Spinal cord (tissue), 10 donors: ENCODE data around the gene AASDH. TPM values are rescaled to one million over a fixed set of nuclear protein-coding genes. Genes with fewer than 3 reads are reported as not detected.
A peak's percentile ranks its signal among the peaks of the same experiment; 100 is the strongest.
"Not testable (repeated sequence)": the region's sequence is repeated elsewhere in the genome, so short reads cannot be mapped to it uniquely, and the experiment has no call there.

ENCODE experiments used
- DNase-seq, 6 donors: peaks; one replicate each; pipeline versions ENCODE4 v3.0.0 to v3.0.0-alpha.2; 2013 to 2015; ENCODE audit warnings: low spot score in 6 of 6, low read depth in 4 of 6
- H3K27ac ChIP-seq: one replicate; pipeline ENCODE4 v1.5.1; 2013; ENCODE audit warnings: low read depth, low read length, control low read depth
- H3K27me3 ChIP-seq: one replicate; pipeline ENCODE4 v1.6.1; 2013; ENCODE audit warnings: low read length; ENCODE audit not compliant: control insufficient read depth, insufficient read depth
- H3K36me3 ChIP-seq: one replicate; pipeline ENCODE4 v1.6.1; 2013; ENCODE audit warnings: low read length; ENCODE audit not compliant: control insufficient read depth, insufficient read depth
- H3K4me1 ChIP-seq: one replicate; pipeline ENCODE4 v1.6.1; 2013; ENCODE audit warnings: low read length; ENCODE audit not compliant: control insufficient read depth, insufficient read depth
- H3K4me3 ChIP-seq: one replicate; pipeline ENCODE4 v1.5.1; 2013; ENCODE audit warnings: low read depth, low read length, control low read depth
- H3K9me3 ChIP-seq: one replicate; pipeline ENCODE4 v1.6.1; 2013; ENCODE audit warnings: low read length; ENCODE audit not compliant: control insufficient read depth, insufficient read depth
- WGBS: methylation state at CpG from one replicate; pipeline ENCODE4 v1.1.5; 2013; ENCODE audit warnings: missing lambda C conversion rate; ENCODE audit not compliant: insufficient coverage; 5-methylcytosine and 5-hydroxymethylcytosine counted together
- polyA plus RNA-seq, 2 donors: library from polyadenylated mRNA; unstranded; fragments of 120-200 nt; gene quantifications; one replicate each; pipeline ENCODE4 v1.2.1, GENCODE V29; 2013; ENCODE audit not compliant: insufficient read length in 2 of 2
- total RNA-seq, 2 donors: library from RNA; depleted of rRNA in 1 of 2; stranded (reverse); fragments of 120-200 nt in 1 of 2; fragments of >200 nt in 1 of 2; gene quantifications; one replicate each; pipeline versions ENCODE4 v1.2.3 to v1.2.4, GENCODE V29; 2013 to 2014
- donor health status: healthy.

Gene AASDH
- total and polyA plus RNA-seq, 4 donors = 13.4 to 31.7 (median 19.9) TPM

DNA sequence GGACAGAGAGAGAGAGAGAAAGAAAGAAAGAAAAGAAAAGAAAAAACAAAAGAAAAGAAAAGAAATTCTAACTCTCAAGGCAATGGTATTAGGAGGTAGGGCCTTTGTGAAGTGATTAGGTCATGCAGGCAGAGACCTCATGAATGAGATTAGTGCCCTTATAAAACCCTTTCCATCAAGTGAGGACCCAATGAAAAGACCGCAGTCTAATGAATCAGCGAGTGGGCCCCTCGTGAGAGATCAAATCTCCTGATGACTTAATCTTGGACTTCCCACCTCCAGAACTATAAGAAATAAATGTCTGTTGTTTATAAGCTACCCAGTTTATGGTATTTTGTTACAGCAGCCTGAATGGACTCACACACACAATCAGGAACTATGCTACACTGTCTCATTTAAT lies 16.9 kb downstream of the AASDH start:
- DNase-seq = no peak
- WGBS = no CpG with 5 or more reads among the region's 3 CpGs
- Histone ChIP-seq H3K27ac (no peak overlapping the region), H3K36me3 (peaks cover 10% of the 10 kb centered on the region), H3K9me3 (no peaks in the 10 kb centered on the region), H3K4me1 (no peaks in the 10 kb centered on the region), H3K4me3 (no peak overlapping the region), H3K27me3 (no peaks in the 10 kb centered on the region)

DNA sequence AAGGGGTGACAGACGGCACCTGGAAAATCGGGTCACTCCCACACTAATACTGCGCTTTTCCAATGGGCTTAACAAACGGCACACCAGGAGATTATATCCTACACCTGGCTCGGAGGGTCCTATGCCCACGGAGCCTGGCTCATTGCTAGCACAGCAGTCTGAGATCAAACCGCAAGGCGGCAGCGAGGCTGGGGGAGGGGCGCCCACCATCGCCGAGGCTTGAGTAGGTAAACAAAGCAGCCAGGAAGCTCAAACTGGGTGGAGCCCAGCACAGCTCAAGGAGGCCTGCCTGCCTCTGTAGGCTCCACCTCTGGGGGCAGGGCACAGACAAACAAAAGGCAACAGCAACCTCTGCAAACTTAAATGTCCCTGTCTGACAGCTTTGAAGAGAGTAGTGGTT lies 24.3 kb downstream of the AASDH start:
- not testable (repeated sequence) for H3K9me3 ChIP-seq, H3K36me3 ChIP-seq, DNase-seq, H3K4me1 ChIP-seq, H3K27ac ChIP-seq, H3K4me3 ChIP-seq, H3K27me3 ChIP-seq
- 94% methylated on average over 12 of the region's 12 CpGs for WGBS

- no peaks in the 10 kb centered on the region for H3K4me1 ChIP-seq
- no peaks in the 10 kb centered on the region for H3K27me3 ChIP-seq
- H3K36me3 ChIP-seq = peaks cover 9% of the 10 kb centered on the region
- H3K9me3 ChIP-seq = peaks cover 2% of the 10 kb centered on the region
- no peak overlapping the region for H3K27ac ChIP-seq
- H3K4me3 ChIP-seq = no peak overlapping the region
- no peak for DNase-seq
Observed at GRCh38 chr4:56360071-56360470, 27.2 kb downstream of the AASDH start.

DNA sequence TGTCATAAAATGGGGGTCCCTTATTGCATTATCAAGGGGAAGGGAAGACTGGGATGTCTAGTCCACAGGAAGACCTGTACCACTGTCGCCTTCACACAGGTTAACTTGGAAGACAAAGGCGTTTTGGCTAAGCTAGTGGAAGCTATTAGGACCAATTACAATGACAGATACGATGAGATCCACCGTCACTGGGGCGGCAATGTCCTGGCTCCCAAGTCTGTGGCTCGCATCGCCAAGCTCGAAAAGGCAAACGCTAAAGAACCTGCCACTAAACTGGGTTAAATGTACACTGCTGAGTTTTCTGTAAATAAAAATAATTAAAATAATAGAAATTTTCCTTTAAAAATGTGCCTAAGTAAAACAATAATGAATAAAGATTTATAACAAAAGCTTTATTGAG lies 30.6 kb downstream of the AASDH start:
- Histone ChIP-seq H3K36me3 (peaks cover 6% of the 10 kb centered on the region), H3K9me3 (no peaks in the 10 kb centered on the region), H3K4me1 (no peaks in the 10 kb centered on the region), H3K27me3 (no peaks in the 10 kb centered on the region), H3K27ac (no peak overlapping the region), H3K4me3 (no peak overlapping the region)
- WGBS = 100% methylated on average over 6 of the region's 9 CpGs
- DNase-seq = no peak

- Histone ChIP-seq H3K4me3 (no peak overlapping the region), H3K4me1 (no peaks in the 10 kb centered on the region), H3K27ac (no peak overlapping the region), H3K27me3 (no peaks in the 10 kb centered on the region), H3K9me3 (no peaks in the 10 kb centered on the region), H3K36me3 (no peaks in the 10 kb centered on the region)
- 43% methylated on average over 1 of the region's 3 CpGs for WGBS
- peak in 4 of 6 donors; percentile 11 to 73 (median 32) for DNase-seq
Observed at GRCh38 chr4:56348576-56348975, 38.7 kb downstream of the AASDH start.

DNA sequence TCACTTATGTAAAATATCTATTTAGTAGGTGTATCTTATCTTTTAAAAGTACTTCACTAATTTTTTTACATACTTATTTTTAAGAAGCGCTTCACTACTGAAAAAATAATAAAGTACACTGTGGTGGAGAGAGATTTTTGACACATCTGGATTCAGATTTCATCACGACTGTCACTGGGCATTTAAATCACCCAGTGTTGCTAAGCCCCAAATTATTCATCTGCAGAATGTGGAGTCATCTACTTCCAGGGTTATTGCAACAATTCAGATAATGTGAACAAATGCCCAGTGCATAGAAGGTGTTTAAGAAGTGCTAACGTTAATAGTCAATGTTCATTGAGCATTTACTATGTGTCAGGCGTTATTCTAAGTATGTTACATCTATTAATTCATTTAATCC lies 41.8 kb downstream of the AASDH start:
- DNase-seq = no peak
- H3K36me3 ChIP-seq = no peaks in the 10 kb centered on the region
- no peak overlapping the region for H3K27ac ChIP-seq
- H3K9me3 ChIP-seq = no peaks in the 10 kb centered on the region
- no peaks in the 10 kb centered on the region for H3K27me3 ChIP-seq
- no CpG with 5 or more reads among the region's 4 CpGs for WGBS
- no peaks in the 10 kb centered on the region for H3K4me1 ChIP-seq
- no peak overlapping the region for H3K4me3 ChIP-seq

DNA sequence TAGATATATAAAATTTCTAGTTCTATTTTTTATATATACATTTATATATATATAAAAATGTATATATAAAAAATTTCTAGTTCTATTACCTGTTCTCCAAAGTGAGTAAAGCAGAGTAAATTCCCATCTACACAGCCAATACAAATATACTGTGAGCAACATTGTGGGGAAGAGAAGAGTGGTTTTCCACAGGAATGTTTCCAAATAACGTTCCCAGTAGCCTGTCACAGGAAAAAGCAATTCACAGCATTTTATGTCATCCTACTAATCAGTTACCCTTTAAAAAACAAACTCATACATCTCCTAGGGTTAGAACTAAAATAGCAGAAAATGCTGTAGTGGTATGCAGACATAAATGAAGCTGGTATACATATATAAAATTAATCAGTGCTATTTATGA lies 44.5 kb downstream of the AASDH start:
- H3K4me3 ChIP-seq = no peak overlapping the region
- no peaks in the 10 kb centered on the region for H3K4me1 ChIP-seq
- H3K9me3 ChIP-seq = no peaks in the 10 kb centered on the region
- DNase-seq = no peak
- WGBS = no CpG with 5 or more reads among the region's 1 CpG
- no peaks in the 10 kb centered on the region for H3K36me3 ChIP-seq
- no peak overlapping the region for H3K27ac ChIP-seq
- no peaks in the 10 kb centered on the region for H3K27me3 ChIP-seq

DNA sequence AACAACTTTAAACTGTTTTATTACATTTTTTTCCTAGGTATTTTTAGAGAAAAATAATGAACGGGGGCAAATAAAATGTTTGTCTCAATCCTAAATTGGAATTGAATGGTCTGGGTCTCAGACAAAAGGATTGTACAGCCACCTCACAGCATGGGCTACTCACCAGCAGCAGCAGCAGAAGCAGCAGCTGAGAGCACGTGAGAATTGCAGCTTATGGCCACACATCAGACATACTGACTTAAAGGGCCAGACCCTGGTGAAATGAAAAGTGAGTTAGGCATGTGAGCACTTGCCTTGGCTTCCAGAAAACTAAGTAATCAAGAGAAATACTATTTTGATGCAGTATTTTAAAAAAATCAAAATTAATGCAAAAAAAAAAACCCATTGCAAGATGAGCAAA lies 56.6 kb downstream of the AASDH start:
- WGBS = 14% methylated on average over 1 of the region's 2 CpGs
- Histone ChIP-seq H3K9me3 (no peaks in the 10 kb centered on the region), H3K27me3 (no peaks in the 10 kb centered on the region), H3K4me1 (no peaks in the 10 kb centered on the region), H3K36me3 (peaks cover 7% of the 10 kb centered on the region), H3K4me3 (no peak overlapping the region), H3K27ac (no peak overlapping the region)
- peak in 1 of 6 donors; percentile 9 for DNase-seq

- Histone ChIP-seq H3K27ac (no peak overlapping the region), H3K4me1 (peaks cover 13% of the 10 kb centered on the region), H3K9me3 (no peaks in the 10 kb centered on the region), H3K27me3 (no peaks in the 10 kb centered on the region), H3K4me3 (no peak overlapping the region), H3K36me3 (peaks cover 16% of the 10 kb centered on the region)
- 83% methylated on average over 1 of the region's 2 CpGs for WGBS
- DNase-seq = no peak
Observed at GRCh38 chr4:56326363-56326762, 60.9 kb downstream of the AASDH start.

DNA sequence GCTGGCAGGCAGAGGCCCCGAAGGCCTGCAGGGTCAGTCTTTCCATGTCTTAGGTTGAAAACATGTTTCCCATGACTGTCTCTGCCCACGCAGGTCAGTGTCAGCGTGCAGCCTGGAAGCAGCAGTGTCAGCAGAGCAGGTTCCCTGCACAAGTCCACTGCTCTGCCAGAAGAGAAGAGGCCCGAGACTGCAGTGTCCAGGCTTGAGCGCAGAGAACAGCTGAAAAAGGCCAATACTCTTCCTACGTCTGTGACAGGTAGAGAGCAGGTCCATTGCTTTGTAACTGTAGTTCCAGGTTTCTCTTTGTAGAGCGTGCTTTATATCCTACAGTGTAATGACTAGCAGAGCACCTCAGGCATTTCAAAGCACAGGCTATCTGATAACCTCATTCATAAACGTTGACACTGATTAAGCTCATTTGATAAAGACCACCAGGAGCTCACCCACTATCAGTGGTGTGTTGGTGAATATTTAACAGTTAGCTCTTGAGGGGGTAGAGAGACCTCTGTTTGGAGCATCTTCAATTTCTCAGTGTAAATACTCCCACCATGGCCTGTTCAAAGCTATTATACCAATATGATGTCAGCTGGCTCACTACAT lies 63.2 kb downstream of the AASDH start:
- peak overlapping the region; percentile 67 for H3K27ac ChIP-seq
- DNase-seq = no peak
- H3K4me3 ChIP-seq = no peak overlapping the region
- peaks cover 18% of the 10 kb centered on the region for H3K36me3 ChIP-seq
- H3K9me3 ChIP-seq = no peaks in the 10 kb centered on the region
- no peaks in the 10 kb centered on the region for H3K27me3 ChIP-seq
- peaks cover 13% of the 10 kb centered on the region for H3K4me1 ChIP-seq
- 90% methylated on average over 7 of the region's 8 CpGs for WGBS
